Neural progenitor cell (in vitro differentiated cells): ENCODE data around the gene CHD2. TPM values are rescaled to one million over a fixed set of nuclear protein-coding genes. Genes with fewer than 3 reads are reported as not detected.
A peak's percentile ranks its signal among the peaks of the same experiment; 100 is the strongest.

Source experiments
- DNase-seq: peaks from one replicate; pipeline ENCODE4 v3.0.0-alpha.2; 2016; ENCODE audit warnings: low spot score
- H2AFZ ChIP-seq: fragments of 200-600 bp; sonication (generic); replicated peaks from 2 replicates; pipeline ENCODE4 v1.6.1; 2016; ENCODE audit warnings: antibody characterized with exemption
- H3F3A ChIP-seq: fragments of 200-600 bp; sonication (generic); 2 replicates; pipeline ENCODE4 v1.6.1; 2016; ENCODE audit warnings: antibody characterized with exemption, low read depth
- H3K27ac ChIP-seq: fragments of 200-600 bp; sonication (generic); 2 replicates; pipeline ENCODE4 v1.5.1; 2016; ENCODE audit warnings: mild to moderate bottlenecking
- H3K27me3 ChIP-seq: fragments of 200-600 bp; sonication (generic); 2 replicates; pipeline ENCODE4 v1.6.1; 2016; ENCODE audit warnings: mild to moderate bottlenecking, moderate library complexity
- H3K36me3 ChIP-seq: fragments of 200-600 bp; sonication (generic); 2 replicates; pipeline ENCODE4 v1.5.1; 2016
- H3K4me1 ChIP-seq: fragments of 200-600 bp; sonication (generic); 2 replicates; pipeline ENCODE4 v1.6.1; 2016; ENCODE audit warnings: mixed run types
- H3K4me2 ChIP-seq: fragments of 200-600 bp; sonication (generic); 2 replicates; pipeline ENCODE4 v1.6.1; 2016
- H3K4me3 ChIP-seq: fragments of 200-600 bp; sonication (generic); 2 replicates; pipeline ENCODE4 v1.5.1; 2016
- H3K79me2 ChIP-seq: fragments of 200-600 bp; sonication (generic); 2 replicates; pipeline ENCODE4 v1.6.1; 2016; ENCODE audit warnings: low read depth
- H3K9ac ChIP-seq: fragments of 200-600 bp; sonication (generic); 2 replicates; pipeline ENCODE4 v1.6.1; 2016
- H3K9me3 ChIP-seq: fragments of 200-600 bp; sonication (generic); 2 replicates; pipeline ENCODE4 v1.5.1; 2016; ENCODE audit warnings: low read depth
- H4K20me1 ChIP-seq: fragments of 200-600 bp; sonication (generic); 2 replicates; pipeline ENCODE4 v1.6.1; 2016; ENCODE audit warnings: low read depth
- H3K27ac Mint-ChIP-seq: 3 replicates; pipeline ENCODE4 v1.8.0; 2021; ENCODE audit warnings: mixed read lengths
- H3K27me3 Mint-ChIP-seq: 2 replicates; pipeline ENCODE4 v1.8.0; 2022; ENCODE audit warnings: low read depth, mild to moderate bottlenecking, inconsistent platforms, moderate library complexity, mixed read lengths; ENCODE audit not compliant: insufficient read depth
- H3K36me3 Mint-ChIP-seq: 3 replicates; pipeline ENCODE4 v1.8.0; 2021; ENCODE audit warnings: mixed read lengths
- H3K4me1 Mint-ChIP-seq: 3 replicates; pipeline ENCODE4 v1.8.0; 2021; ENCODE audit warnings: mixed read lengths
- H3K4me3 Mint-ChIP-seq: 3 replicates; pipeline ENCODE4 v1.8.0; 2021; ENCODE audit warnings: mild to moderate bottlenecking, moderate library complexity, mixed read lengths
- H3K9me3 Mint-ChIP-seq: 3 replicates; pipeline ENCODE4 v1.8.0; 2020; ENCODE audit warnings: mixed read lengths
- CTCF ChIP-seq: fragments of 200-600 bp; sonication (generic); IDR thresholded peaks from 2 replicates; pipeline ENCODE4 v1.5.1; 2017; ENCODE audit warnings: antibody characterized with exemption, mild to moderate bottlenecking
- EZH2 ChIP-seq: fragments of 200-600 bp; sonication (generic); IDR thresholded peaks from 2 replicates; pipeline ENCODE4 v1.6.1; 2017; ENCODE audit warnings: antibody characterized with exemption, mild to moderate bottlenecking, moderate library complexity
- EZH2phosphoT487 ChIP-seq: fragments of 200-600 bp; sonication (generic); IDR thresholded peaks from 2 replicates; pipeline ENCODE4 v1.6.1; 2017; ENCODE audit warnings: antibody characterized with exemption
- total RNA-seq: library from RNA; depleted of rRNA; stranded (reverse); fragments of >200 nt; gene quantifications from 2 replicates; pipeline ENCODE4 v1.2.3, GENCODE V29; 2015; ENCODE audit warnings: low replicate concordance

The CHD2 gene
- total RNA-seq, 1 donor from 2014 or later: 128 TPM

- H4K20me1 ChIP-seq: peaks cover 98% of the 10 kb centered on the region
- H3K4me2 ChIP-seq: no peak overlapping the region
- H3K36me3 Mint-ChIP-seq: peaks cover 34% of the 10 kb centered on the region
- no peaks in the 10 kb centered on the region for H3K9me3 Mint-ChIP-seq
- H3K27ac ChIP-seq: peak overlapping the region; percentile 92
- H3K27ac Mint-ChIP-seq: no peak overlapping the region
- H3K4me3 Mint-ChIP-seq: no peak overlapping the region
- H3K79me2 ChIP-seq: peaks cover 98% of the 10 kb centered on the region
- H3K4me3 ChIP-seq: no peak overlapping the region
- peaks cover 61% of the 10 kb centered on the region for H3K4me1 Mint-ChIP-seq
- H3K36me3 ChIP-seq: no peaks in the 10 kb centered on the region
- no peak for DNase-seq
- H3F3A ChIP-seq: peaks cover 81% of the 10 kb centered on the region
- H3K9me3 ChIP-seq: no peaks in the 10 kb centered on the region
- no peak overlapping the region for H2AFZ ChIP-seq
- H3K27me3 Mint-ChIP-seq: peaks cover 2% of the 10 kb centered on the region
- TF ChIP-seq CTCF: no peak
- no peak for TF ChIP-seq EZH2
- no peak overlapping the region for H3K9ac ChIP-seq
- H3K4me1 ChIP-seq: peaks cover 48% of the 10 kb centered on the region
- no peaks in the 10 kb centered on the region for H3K27me3 ChIP-seq
These were observed 158.0 kb downstream of the CHD2 start for GRCh38 chr15:93058128-93058527.

DNA sequence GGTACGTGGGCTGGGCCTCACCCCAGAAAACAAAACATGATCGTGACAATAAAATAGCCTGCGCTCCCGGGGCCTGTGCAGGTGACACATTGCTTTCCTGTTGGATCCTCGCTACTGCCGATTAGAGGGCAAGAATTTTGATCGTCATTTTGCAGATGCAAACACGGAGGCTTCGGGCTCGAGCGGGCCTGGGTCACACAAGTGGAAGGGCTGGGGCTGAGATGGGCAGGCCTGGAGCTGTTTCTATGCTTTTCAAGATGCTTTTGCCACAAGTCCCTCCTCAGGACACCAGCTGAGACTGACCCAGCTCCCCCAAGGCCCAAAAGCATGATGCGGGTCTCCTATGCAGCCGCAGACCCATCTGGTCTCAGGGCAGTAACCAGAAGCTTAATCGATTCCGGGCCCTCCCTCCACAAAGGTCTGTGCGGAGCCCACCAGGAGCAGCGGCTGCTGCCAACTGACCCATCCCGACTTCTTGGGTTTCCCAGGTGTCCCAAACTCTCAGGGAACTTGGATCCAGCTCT lies 158.8 kb downstream of the CHD2 start:
- Mint-ChIP-seq H3K36me3 (peaks cover 30% of the 10 kb centered on the region), H3K4me3 (no peak overlapping the region), H3K4me1 (peaks cover 70% of the 10 kb centered on the region), H3K27ac (peak overlapping the region; percentile 93), H3K9me3 (no peaks in the 10 kb centered on the region), H3K27me3 (peaks cover 3% of the 10 kb centered on the region)
- H3K9me3 ChIP-seq: no peaks in the 10 kb centered on the region
- H3F3A ChIP-seq: peaks cover 82% of the 10 kb centered on the region
- H2AFZ ChIP-seq: no peak overlapping the region
- no peaks in the 10 kb centered on the region for H3K27me3 ChIP-seq
- H4K20me1 ChIP-seq: peaks cover 98% of the 10 kb centered on the region
- peak overlapping the region; percentile 1 for H3K9ac ChIP-seq
- peaks cover 56% of the 10 kb centered on the region for H3K4me1 ChIP-seq
- TF ChIP-seq EZH2phosphoT487: no peak
- TF ChIP-seq EZH2: no peak
- no peak for TF ChIP-seq CTCF
- H3K4me3 ChIP-seq: no peak overlapping the region
- H3K27ac ChIP-seq: peak overlapping the region; percentile 92
- DNase-seq: no peak
- H3K4me2 ChIP-seq: peak overlapping the region; percentile 73
- H3K36me3 ChIP-seq: no peaks in the 10 kb centered on the region
- H3K79me2 ChIP-seq: peaks cover 98% of the 10 kb centered on the region

- peak overlapping the region; percentile 73 for H3K4me2 ChIP-seq
- H3K9me3 ChIP-seq: no peaks in the 10 kb centered on the region
- H3K27me3 ChIP-seq: no peaks in the 10 kb centered on the region
- no peak overlapping the region for H3K4me3 Mint-ChIP-seq
- peaks cover 61% of the 10 kb centered on the region for H3K4me1 ChIP-seq
- H3K4me1 Mint-ChIP-seq: peaks cover 74% of the 10 kb centered on the region
- peak overlapping the region; percentile 1 for H3K9ac ChIP-seq
- peaks cover 83% of the 10 kb centered on the region for H3F3A ChIP-seq
- H3K4me3 ChIP-seq: no peak overlapping the region
- H3K27ac ChIP-seq: peak overlapping the region; percentile 92
- no peaks in the 10 kb centered on the region for H3K9me3 Mint-ChIP-seq
- peaks cover 26% of the 10 kb centered on the region for H3K36me3 Mint-ChIP-seq
- H3K79me2 ChIP-seq: peaks cover 98% of the 10 kb centered on the region
- no peak overlapping the region for H2AFZ ChIP-seq
- TF ChIP-seq EZH2: no peak
- no peak for TF ChIP-seq CTCF
- no peak for TF ChIP-seq EZH2phosphoT487
- peak overlapping the region; percentile 69 for H3K27ac Mint-ChIP-seq
- no peak for DNase-seq
- no peaks in the 10 kb centered on the region for H3K36me3 ChIP-seq
- H4K20me1 ChIP-seq: peaks cover 98% of the 10 kb centered on the region
- H3K27me3 Mint-ChIP-seq: peaks cover 5% of the 10 kb centered on the region
These were observed 159.3 kb downstream of the CHD2 start for GRCh38 chr15:93059442-93059841.
